A673 (cell line): Measurements from ENCODE around the gene FAM20A.

Experiments
- CTCF ChIP-seq: fragments of 300-800, 200-600 bp; sonication (generic); conservative IDR thresholded peaks from 2 replicates; pipeline ENCODE4 v1.5.1; 2017; ENCODE audit warnings: low read depth, mild to moderate bottlenecking, antibody characterized with exemption, low read length, moderate library complexity, mixed read lengths
- EZH2 ChIP-seq: fragments of 200-600 bp; sonication (generic); IDR thresholded peaks from 2 replicates; pipeline ENCODE4 v1.6.1; 2017; ENCODE audit warnings: borderline replicate concordance, low read depth, mild to moderate bottlenecking, mixed read lengths, antibody characterized with exemption, low read length; ENCODE audit not compliant: poor library complexity, severe bottlenecking

DNA sequence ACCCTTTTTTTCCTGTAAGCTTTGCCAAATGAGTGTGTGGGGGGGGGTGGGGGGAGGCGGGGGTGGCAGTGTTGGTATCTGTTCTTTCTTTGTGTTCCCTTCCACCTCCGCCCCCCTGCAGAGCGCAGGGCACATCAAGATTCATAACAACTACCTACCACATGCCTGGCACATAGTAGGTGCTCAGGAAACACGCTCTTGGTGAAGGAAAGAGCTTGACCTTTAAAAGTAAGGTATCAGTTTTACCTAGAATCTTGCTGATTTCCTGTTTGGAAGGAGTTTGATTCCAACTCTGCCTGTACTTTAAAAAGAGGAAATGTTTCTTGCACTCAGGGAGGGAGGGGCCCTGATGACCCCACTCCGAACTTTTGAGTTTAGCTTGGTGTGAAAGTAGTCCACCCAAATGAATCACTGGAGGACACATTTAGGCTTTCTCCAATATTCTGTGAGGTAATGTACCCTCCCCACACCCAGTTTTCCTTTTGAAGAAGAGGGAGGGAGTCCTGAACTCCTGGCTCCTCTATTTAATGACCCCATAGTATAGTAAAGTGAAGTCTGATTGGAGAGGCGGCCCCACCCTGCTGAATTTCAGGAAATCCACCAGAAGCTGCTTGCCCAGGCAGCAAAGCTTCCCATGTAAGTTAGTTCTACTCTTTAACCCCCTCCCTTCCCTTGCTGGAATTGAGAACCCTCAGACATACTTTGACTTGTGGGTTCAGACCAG, 560 bp upstream of the FAM20A start:
- TF ChIP-seq CTCF: no peak
- TF ChIP-seq EZH2: peak; percentile 8
